ENCODE measurements around the gene PSMA6.
"Not testable (repeated sequence)": the region's sequence is repeated elsewhere in the genome, so short reads cannot be mapped to it uniquely, and the experiment has no call there.

PSMA6 gene

DNA sequence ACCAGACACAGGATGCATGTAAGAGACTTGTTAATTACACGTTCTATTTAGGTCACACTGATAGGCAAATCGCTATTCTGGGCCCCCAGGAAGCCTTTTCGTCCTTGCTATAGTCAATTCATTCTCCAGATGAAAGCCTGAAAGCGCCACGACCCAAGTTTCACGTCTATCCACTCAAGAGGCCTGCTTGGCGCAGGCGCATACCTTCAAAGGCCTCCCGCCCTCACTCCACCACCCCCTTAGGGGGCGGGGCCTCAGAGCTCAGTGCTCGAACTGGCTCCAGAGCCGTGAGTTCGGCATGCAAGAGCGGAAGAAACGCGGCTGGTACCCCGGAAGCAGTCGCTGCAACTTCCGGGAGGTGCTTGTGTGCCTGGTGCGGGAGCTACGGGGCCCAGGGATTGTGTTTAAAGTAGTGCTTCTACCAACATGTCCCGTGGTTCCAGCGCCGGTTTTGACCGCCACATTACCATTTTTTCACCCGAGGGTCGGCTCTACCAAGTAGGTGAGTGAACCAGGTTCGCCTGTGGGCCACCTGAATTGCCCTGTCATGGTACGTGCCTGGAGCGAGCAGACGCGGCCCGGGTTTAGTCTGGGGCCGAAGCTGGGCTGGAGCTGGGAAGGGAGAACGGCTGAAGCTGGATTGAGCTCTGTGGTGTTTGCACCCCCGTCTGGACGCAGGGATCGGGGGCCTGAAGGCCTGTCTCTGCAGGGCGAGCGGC lies at the start of gene PSMA6:
Gene PSMA6 (plus strand): TSS at position 332 of the 719 bp plus-strand sequence. CDS start 95 bp downstream, at position 427.
- DNase-seq (ENCODE audit: low spot score), result peak; percentile 99

DNA sequence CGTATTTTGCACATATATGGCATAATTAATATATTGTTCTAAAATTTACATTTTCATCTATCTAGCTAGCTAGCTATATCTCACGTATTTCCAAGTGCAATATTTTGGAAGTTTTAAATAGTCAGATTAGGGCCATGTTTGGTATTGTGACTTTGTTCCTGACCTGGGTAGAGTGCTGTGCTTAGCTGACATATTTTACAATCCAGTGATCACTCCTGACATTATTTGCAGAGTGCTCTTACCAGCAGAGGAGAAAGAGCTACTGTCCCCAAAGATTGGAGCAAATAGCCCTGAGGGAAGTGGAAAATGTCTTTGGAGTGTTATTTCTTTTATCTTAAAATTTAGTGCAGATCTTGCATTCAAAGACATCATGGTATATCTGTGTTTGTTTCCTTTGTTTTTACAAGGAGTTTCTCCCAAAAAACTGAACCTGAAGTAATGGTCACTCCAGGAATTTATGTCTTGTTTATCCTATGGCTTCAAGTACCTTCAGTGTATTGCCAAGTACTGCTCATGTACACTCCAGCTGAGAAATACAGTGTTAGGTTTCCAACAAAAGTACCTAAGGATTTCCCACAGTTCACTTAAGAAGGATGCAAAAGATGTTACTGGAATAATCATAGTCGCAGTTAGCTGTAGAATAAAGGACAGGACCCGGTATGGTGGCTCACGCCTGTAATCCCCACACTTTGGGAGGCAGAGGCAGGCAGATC lies 49.4 kb upstream of the PSMA6 start:
- DNase-seq (ENCODE audit: low spot score), result no peak

DNA sequence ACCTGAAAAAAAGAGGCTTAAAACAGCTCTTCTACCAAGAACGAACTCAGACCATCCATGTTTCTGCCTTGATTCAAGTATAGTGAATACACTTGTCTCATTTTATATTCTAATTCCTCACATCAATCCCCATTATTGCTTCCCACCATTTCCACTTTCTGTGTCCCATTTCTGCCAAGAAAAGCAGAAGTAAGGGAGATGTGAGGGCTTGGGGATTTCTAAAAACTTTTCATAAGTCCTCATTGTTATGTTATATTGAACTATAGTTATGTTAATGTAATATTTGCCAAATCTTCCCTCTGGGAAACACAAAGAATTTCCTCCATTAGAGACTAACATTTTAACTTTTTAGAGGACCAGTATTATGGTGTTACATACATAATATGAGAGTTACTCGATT lies 48.2 kb upstream of the PSMA6 start:
- DNase-seq (ENCODE audit: low spot score), result no peak

DNA sequence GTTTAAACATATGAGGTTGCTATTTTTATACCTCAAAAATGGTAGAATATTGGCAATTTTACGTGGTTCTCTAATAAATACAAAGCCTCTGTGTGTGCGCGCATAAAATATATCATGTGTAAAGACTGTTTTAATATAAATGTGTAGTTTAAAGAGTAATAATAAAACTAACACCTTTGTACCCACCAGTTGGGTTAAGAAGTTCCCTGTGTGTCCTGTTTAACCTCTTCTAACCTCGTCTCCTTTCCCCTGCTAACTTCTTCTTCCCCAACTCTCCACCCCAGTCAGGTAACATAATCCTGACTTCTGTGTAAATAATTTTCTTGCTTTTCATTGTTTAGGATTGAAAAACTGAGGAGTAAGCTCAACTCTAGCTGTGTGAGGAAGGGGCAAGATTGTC lies 47.6 kb upstream of the PSMA6 start:
- no peak for DNase-seq (ENCODE audit: low spot score)

DNA sequence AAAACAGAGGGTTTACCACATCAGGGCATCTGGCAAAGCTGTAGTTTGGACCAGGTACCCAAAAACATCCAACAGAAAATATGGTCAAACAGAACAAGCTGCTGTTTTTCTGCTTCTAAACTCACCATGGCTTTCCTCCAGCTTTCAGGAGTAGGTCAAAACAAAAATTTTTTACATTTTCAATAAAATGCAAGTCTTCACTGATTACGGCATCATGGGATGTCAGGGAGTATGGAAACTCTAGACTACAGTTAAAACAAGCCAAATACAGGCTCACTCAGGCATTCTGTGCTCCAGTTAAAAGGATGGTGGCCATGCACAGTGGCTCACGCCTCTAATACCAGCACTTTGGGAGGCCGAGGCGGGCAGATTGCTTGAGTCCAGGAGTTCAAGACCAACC lies 47.1 kb upstream of the PSMA6 start:
- DNase-seq (ENCODE audit: low spot score), result no peak

DNA sequence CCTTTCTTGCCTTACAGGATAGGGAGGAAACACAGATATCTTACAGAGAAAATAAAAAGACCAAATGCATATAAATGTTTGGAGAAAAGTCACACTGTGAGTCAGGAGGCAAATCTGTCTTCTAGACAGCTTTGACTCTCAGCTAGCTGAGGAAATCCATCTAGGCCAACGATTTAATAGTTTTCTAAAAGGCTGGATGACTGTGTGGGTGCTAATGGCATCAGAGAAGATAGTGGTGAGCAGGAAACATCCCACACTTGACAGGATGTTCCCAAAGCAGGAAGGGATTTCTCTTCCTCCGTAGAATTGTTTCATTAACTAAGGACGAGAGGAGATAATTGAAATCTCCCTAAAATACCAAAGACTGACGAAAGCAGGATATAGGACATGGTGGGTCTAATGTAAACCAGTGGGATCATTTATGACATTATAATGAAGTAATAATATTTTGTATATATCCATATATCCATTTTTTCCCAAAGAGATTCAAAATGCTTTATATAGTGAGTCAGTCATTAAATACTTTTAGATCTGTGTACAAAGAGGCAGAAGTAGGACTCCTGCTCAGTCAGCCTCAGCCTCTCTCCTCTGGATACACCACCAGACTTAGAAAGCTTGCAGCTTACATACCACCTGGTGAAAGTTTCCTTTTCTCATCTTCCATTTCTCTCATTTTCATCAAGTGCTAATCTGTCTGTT lies 44.3 kb upstream of the PSMA6 start:
- no peak for DNase-seq (ENCODE audit: low spot score)

DNA sequence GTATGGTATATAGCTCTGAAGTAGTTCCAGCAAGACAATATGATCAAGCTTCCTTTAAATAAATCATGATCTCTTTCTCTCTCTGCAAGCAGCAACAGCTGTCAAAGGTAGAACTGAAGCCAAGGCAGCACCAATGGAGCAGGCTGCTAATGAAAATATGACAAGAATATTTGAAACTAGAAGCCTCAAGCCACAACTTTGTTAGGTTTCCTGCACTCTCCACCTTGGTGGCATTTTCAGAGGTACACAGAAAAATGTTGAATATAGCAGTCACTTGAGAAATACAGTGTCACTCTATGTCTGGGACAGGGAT lies 43.8 kb upstream of the PSMA6 start:
- DNase-seq (ENCODE audit: low spot score), result no peak

DNA sequence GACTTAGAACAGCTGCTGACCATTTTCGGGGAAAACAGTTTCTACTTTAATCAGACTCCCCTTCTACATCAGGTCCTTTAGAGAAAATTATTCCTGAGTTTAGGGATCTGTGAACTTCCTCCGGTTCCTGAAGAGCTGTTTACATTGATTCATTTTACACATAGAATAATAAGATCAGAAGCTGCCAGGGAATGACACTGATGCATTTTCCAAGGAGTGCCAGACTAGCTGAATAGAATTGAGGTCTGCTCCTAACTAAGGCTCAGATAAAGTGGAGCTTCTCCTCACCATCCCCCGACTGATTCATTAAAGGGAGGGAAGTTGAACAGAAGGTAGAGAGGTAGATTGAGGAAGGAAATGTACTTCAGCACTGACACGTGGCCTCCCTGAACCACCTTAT lies 41.9 kb upstream of the PSMA6 start:
- no peak for DNase-seq (ENCODE audit: low spot score)

DNA sequence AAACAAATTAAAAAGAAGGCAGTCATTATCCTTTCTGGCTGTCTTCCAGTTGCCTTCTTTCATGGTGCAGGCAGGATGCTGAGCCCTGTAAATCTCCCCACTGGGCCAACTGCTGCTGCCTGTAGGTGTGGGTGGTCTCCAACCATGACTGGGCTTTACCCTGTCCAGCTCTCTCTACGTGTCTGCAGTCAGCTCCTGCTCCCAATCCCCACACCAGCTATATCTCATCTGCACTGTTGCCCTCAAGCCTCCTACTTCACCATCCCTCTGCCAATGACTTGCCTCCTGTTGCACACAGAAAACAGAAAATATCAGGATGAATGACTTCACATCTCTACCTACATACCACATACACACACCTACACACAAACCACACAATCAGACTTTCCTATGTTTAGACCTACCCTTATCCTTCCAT lies 39.7 kb upstream of the PSMA6 start:
- no peak for DNase-seq (ENCODE audit: low spot score)

DNA sequence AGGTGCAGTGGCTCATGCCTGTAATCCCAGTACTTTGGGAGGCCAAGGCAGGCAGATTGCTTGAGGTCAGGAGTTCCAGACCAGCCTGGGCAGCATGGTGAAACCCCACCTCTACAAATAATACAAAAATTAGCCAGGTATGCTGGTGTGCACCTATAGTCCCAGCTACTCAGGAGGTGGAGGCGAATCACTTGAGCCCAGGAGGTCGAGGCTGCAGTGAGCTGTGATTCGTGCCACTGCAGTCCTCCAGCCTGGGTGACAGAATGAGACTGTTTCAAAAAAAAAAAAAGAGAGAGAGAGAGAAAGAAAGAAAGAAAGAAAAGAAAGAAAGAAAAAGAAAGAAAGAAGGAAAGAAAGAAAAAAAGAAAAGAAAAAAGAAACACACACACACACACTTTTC lies 39.1 kb upstream of the PSMA6 start:
- DNase-seq (ENCODE audit: low spot score), result not testable (repeated sequence)

DNA sequence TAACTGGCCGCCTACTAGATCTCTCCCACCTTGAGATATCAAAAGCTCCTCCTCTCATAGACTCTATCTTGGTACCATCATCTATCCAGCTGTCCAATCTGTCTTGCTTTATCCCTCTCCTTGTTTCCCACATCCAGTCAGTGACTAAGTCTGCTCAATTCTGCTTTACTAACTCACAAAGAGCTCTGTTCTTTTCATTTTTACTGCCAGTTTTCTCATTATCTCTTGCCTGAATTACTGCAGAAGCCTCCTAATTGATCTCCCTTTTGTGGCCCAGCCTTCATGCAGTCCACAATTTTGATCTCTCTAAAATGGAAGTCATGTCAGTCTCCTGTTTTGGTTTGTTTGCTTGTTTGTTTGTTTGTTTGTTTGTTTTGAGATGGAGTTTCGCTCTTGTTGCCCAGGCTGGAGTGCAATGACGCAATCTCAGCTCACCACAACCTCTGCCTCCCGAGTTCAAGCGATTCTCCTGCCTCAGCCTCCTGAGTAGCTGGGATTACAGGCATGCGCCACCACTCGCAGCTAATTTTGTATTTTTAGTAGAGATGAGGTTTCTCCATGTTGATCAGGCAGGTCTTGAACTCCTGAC lies 38.1 kb upstream of the PSMA6 start:
- not testable (repeated sequence) for DNase-seq (ENCODE audit: low spot score)

DNA sequence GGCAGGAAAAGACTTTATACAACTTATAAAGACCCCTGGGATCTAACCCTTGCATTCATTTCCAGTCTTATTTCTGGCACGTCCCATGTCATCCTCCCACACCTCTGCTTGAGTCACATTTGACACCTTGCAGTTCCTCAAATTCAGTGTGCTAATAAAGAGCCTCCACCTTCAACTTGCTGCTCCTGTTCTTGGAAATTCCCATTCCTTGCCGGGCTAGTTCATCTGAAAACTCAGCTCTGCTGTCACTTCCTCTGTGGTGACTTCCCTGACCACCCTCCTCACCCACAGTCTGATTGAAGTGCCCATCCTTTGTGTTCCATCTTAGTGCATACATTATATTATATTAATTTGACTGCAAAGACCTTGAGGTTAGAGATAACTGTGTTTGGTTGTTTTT lies 37.4 kb upstream of the PSMA6 start:
- DNase-seq (ENCODE audit: low spot score), result no peak

DNA sequence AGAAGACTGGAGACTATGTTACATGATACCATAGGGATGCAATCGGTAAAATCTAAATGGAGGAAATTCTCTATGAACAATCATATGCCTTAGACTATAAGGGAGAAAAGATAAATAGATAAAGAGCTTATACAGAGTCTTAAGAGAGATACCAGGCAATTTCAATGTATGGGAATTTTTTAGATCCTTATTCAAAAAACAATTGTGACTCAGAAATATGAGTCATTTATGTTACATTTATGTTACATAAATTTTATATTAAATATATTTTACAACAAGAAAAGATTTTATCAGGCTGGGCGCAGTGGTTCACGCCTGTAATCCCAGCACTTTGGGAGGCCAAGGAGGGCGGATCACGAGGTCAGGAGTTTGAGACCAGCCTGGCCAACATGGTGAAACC lies 36.5 kb upstream of the PSMA6 start:
- DNase-seq (ENCODE audit: low spot score), result no peak

DNA sequence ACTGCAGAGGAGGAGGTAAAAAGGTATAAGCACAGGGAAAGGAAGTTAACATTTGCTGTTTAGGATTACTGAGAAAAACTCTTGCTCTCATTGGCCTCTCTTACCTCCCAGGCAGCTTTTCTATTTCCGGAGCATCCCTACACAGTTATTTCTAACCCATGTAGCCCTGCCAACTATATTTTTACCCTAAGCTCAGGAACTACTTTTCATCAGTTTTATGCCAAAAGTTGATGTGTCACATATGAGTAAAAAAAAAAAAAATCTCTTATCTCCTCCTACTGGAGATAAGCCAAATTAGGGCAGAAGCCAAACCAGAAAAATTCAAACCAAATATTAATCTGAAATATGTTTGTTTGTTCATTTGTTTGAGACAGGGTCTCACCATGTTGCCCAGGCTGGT lies 34.4 kb upstream of the PSMA6 start:
- DNase-seq (ENCODE audit: low spot score), result no peak

DNA sequence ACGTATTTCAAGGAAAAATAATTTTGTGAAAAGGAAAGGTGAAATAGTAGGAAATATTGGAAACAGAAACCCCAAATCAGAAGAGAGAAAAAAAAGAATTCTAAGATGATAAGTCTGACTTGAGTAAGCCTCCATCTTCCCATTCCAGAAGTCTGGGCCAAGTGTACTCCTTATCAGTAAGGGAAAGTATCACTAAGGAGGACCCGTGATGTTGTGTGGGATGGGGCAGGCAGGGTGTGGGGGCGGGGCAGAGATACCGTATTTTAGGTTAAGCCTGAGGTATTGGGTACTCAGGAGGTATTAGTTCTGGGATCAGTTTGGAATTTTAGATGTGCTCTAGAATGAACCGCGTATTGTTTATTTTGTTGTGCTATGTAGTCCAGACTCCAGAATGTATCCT lies 33.8 kb upstream of the PSMA6 start:
- DNase-seq (ENCODE audit: low spot score), result no peak

DNA sequence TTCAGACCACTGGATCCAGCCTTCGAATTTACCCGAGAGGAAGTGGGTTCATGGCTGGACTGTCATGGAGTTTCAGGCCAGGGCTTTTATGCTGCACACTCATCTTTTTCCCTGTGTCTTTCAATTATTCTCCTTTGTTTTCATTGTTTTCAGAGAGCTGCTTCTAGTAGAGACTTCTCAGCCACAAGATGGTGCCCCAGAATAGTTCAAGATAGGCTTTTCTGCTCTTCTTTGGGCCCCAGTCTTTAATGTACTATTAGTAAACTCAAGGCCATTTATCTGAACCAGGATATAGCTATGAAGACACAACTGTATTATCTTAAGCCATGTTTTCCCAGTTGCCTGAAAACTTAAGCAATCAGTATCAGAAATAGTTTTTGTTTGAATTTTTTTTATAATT lies 30.4 kb upstream of the PSMA6 start:
- DNase-seq (ENCODE audit: low spot score), result no peak

DNA sequence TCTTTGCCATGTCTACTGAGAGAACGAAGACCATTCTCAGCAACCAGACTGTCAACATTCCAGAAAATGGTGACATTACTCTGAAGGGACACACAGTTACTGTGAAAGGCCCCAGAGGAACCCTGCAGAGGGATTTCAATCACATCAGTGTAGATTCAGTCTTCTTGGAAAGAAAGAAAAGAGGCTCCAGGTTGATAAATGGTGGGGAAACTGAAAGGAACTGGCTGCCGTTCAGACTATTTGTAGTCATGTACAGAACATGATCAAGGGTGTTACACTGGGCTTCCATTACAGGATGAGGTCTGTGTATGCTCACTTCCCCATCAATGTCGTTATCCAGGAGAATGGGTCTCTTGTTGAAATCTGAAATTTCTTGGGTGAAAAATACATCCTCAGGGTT lies 29.7 kb upstream of the PSMA6 start:
- no peak for DNase-seq (ENCODE audit: low spot score)

DNA sequence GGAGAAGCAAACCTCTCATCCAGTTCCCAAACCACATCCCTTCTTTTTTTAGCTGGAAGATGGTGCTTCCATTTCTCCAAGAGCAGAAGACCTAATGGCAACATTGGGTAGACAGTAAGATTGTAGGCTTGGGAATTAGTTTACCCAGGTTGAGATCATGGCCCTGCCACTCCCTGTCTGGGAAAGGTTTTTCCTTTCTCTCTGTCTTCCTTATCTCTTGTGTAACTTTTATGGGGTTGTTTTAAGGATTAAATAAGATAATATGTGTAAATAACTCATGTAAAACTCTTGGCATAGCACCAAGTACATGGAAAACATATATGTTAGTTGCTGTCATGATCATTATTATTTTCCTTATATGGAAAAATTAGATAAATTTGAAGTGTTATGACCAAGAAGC lies 23.2 kb upstream of the PSMA6 start:
- no peak for DNase-seq (ENCODE audit: low spot score)

DNA sequence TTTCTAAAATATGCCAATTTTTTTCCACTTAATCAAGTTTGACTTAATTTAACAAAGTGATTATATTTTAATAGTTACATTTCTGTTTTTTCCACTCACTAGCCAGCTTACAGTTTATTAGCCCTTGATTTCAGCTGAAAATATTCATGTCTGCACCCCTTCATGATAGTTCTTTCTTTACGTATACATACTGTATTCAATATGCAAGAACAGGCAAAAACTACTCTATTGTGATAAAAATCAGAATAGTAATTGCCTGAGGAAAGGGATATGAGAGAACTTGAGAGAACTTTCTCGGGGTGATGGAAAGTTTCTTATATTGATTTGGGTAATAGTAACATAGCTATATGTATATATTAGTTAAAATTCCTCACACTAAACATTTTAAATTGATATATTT lies 17.4 kb upstream of the PSMA6 start:
- no peak for DNase-seq (ENCODE audit: low spot score)

DNA sequence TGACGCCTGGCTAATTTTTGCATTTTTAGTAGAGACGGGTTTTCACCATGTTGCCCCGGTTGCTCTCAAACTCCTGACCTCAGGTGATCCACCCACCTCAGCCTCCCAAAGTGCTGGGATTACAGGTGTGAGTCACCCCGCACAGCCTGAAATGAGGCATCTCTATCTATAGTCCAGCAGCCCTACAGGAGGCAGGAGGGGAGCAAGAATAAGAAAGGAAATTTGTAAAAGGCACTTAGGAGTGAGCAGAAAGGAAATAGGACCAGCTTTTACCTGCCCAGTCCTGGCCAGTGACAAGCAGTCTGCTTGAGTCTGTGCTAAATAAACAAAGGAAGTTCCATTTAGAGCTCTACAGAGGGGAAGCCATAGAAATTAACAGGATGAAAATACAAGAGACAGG lies 15.0 kb upstream of the PSMA6 start:
- no peak for DNase-seq (ENCODE audit: low spot score)

DNA sequence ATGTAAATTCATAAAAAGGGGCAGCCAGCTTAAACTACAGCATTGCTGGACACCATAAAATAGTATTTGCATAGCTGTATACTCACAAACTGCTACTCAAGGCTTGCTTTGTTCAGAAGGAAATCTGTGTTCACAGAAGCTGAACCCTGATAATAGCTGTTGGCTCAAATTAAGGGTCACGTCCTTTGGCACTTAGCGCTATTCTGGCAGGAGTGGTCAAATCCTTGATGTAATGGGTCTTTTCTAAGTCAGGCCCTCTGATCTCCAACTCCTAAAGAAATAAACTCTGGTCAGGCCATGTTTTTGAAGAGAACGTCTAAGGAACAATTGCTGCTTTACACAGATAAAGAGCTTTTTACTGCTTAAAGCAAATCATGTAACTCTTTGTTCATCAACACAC lies 12.8 kb upstream of the PSMA6 start:
- no peak for DNase-seq (ENCODE audit: low spot score)

DNA sequence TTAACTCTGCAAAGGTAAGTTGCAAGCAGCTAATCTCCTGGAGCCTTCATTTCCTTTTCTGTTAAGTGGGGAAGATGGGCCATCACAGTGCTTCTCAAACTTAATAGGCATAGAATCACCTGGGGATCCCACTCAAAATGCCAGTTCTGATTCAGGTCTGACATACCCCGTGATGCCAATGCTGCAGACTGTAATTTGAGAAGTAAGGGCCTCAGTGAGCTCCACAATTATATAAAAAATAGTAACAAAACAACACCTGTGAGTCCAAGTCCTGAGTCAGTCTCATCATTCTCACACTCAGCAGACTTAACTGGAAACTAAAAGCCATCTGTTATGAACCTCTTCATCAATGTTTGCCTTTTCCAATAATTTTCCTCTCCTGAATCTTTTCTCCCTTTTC lies 10.8 kb upstream of the PSMA6 start:
- no peak for DNase-seq (ENCODE audit: low spot score)

DNA sequence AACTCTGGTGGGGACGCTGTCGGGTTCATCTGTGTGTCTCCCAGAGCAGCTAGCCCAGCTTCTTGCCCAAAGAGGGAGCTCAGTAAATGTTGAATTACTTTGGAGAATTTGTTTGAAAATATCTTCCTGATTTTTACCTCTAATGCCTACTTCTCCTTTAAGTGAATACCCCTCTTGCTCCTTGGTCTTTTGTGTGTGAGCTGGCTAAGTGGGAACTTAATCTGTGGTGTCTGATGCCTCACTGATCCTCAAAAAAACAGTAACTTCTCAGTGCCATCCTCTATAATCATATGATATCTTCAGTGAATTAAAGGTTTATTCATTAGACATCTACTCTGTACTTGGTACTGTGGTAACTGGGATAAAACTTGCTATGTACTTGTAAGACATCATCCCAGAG lies 7.7 kb upstream of the PSMA6 start:
- DNase-seq (ENCODE audit: low spot score), result no peak
